ENCODE measurements around the gene UBQLN4. TPM values are rescaled to one million over a fixed set of nuclear protein-coding genes. Genes with fewer than 3 reads are reported as not detected.

Gene UBQLN4
- total RNA-seq, 2 donors from 2014 or later: 14.6 to 25.9 TPM

DNA sequence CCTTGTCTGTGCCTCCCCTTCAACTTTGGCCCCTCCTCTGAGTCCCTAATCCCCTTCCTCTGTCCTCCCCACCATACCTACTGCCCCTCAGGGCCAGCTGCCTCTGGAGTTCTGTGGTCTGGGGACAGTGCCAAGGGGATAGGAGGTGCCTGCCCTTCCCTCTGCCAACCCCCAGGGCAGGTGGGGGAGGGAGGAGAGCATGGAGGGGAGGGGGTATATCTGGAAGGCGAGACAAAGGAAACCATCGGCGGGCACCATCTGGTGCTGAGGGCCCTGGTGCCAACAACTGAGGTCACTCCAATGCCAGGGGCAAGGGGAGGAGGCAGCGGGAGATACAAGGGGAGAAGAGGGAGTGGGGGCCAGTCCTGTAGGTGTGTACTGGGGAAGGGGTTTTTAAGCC, 16.9 kb upstream of the UBQLN4 start:
- DNase-seq (ENCODE audit: low spot score): no peak
- Histone ChIP-seq H3K36me3 (no peaks in the 10 kb centered on the region), H3K4me1 (peaks cover 0 to 7% of the 10 kb centered on the region in 2 donors), H3K27ac (no peak overlapping the region), H3K27me3 (no peaks in the 10 kb centered on the region), H3K4me3 (no peak overlapping the region), H3K9me3 (no peaks in the 10 kb centered on the region)
- no peak for TF ChIP-seq CTCF (IDR thresholded peaks at IDR 0.05)

GRCh38 chr1:156069490-156070455, 16.2 kb upstream of the UBQLN4 start:
- Histone ChIP-seq H3K27ac (no peak overlapping the region), H3K27me3 (no peaks in the 10 kb centered on the region), H3K9me3 (no peaks in the 10 kb centered on the region), H3K4me1 (no peaks in the 10 kb centered on the region), H3K4me3 (no peak overlapping the region), H3K36me3 (no peaks in the 10 kb centered on the region)
- DNase-seq (ENCODE audit: low spot score): no peak
- no peak for TF ChIP-seq CTCF (IDR thresholded peaks at IDR 0.05)

GRCh38 chr1:156067262-156067661, 13.7 kb upstream of the UBQLN4 start:
- TF ChIP-seq CTCF (IDR thresholded peaks at IDR 0.05): no peak
- Histone ChIP-seq H3K27ac (no peak overlapping the region), H3K9me3 (no peaks in the 10 kb centered on the region), H3K36me3 (no peaks in the 10 kb centered on the region), H3K27me3 (no peaks in the 10 kb centered on the region), H3K4me1 (no peaks in the 10 kb centered on the region), H3K4me3 (no peak overlapping the region)
- no peak for DNase-seq (ENCODE audit: low spot score)

GRCh38 chr1:156065871-156066270, 12.3 kb upstream of the UBQLN4 start:
- no peak for TF ChIP-seq CTCF (IDR thresholded peaks at IDR 0.05)

GRCh38 chr1:156065212-156065611, 11.6 kb upstream of the UBQLN4 start:
- no peaks in the 10 kb centered on the region for H3K36me3 ChIP-seq
- no peak overlapping the region for H3K27ac ChIP-seq
- H3K9me3 ChIP-seq: no peaks in the 10 kb centered on the region
- no peaks in the 10 kb centered on the region for H3K4me1 ChIP-seq
- no peak for TF ChIP-seq CTCF (IDR thresholded peaks at IDR 0.05)
- no peaks in the 10 kb centered on the region for H3K27me3 ChIP-seq
- DNase-seq (ENCODE audit: low spot score): no peak
- no peak overlapping the region for H3K4me3 ChIP-seq

More at GRCh38 chr1:156065871-156066270, 12.3 kb upstream of the UBQLN4 start:
- Histone ChIP-seq H3K4me1 (no peaks in the 10 kb centered on the region), H3K9me3 (no peaks in the 10 kb centered on the region), H3K36me3 (no peaks in the 10 kb centered on the region), H3K4me3 (no peak overlapping the region), H3K27me3 (no peaks in the 10 kb centered on the region), H3K27ac (no peak overlapping the region)
- no peak for DNase-seq (ENCODE audit: low spot score)
